Bronchial epithelial cell (primary cell): ENCODE measurements around the gene PLCD3. TPM values are rescaled to one million over a fixed set of nuclear protein-coding genes. Genes with fewer than 3 reads are reported as not detected.

Source experiments
- DNase-seq: peaks from one replicate; pipeline ENCODE4 v3.0.0-alpha.2; 2010; ENCODE audit warnings: low read depth
- FAIRE-seq: peaks from 2 replicates; lab custom pipeline; 2011; peaks lifted over from hg19 to GRCh38; lab: Jason Lieb, UNC
- H3K27me3 ChIP-seq: 2 replicates; pipeline ENCODE4 v1.5.1; 2011; ENCODE audit warnings: low read length; ENCODE audit not compliant: control insufficient read depth, insufficient read depth
- H3K36me3 ChIP-seq: 2 replicates; pipeline ENCODE4 v1.5.1; 2011; ENCODE audit warnings: low read length; ENCODE audit not compliant: control insufficient read depth, insufficient read depth
- H3K4me3 ChIP-seq: 2 replicates; pipeline ENCODE4 v1.5.1; 2011; ENCODE audit warnings: mild to moderate bottlenecking, low read depth, low read length, control low read depth
- CTCF ChIP-seq: IDR thresholded peaks from 2 replicates; pipeline ENCODE4 v1.5.1; 2011; ENCODE audit warnings: mild to moderate bottlenecking, moderate library complexity, low read length, control low read depth, inconsistent platforms; ENCODE audit not compliant: insufficient read depth, severe bottlenecking
- total RNA-seq: library from RNA; depleted of rRNA; stranded (reverse); fragments of >200 nt; gene quantifications from 2 replicates; pipeline ENCODE4 v1.2.1, GENCODE V29; 2014

Gene PLCD3
- total RNA-seq, 1 donor from 2014 or later = 44.0 TPM

- H3K27me3 ChIP-seq = no peaks in the 10 kb centered on the region
- TF ChIP-seq CTCF = no peak
- FAIRE-seq (no peak), DNase-seq (peak; percentile 83)
- peak overlapping the region; percentile 62 for H3K4me3 ChIP-seq
- H3K36me3 ChIP-seq = no peaks in the 10 kb centered on the region
Measured at GRCh38 chr17:45147581-45148182, 15.4 kb upstream of the PLCD3 start.

GRCh38 chr17:45146890-45147580 lies 14.7 kb upstream of the PLCD3 start:
- DNase-seq = peak; percentile 73
- H3K36me3 ChIP-seq = no peaks in the 10 kb centered on the region
- no peak for TF ChIP-seq CTCF
- no peaks in the 10 kb centered on the region for H3K27me3 ChIP-seq
- FAIRE-seq = no peak
- peak overlapping the region; percentile 62 for H3K4me3 ChIP-seq

GRCh38 chr17:45146592-45146889 lies 14.2 kb upstream of the PLCD3 start:
- DNase-seq (no peak), FAIRE-seq (no peak)
- H3K4me3 ChIP-seq = peak overlapping the region; percentile 62
- no peak for TF ChIP-seq CTCF
- H3K27me3 ChIP-seq = no peaks in the 10 kb centered on the region
- no peaks in the 10 kb centered on the region for H3K36me3 ChIP-seq

DNA sequence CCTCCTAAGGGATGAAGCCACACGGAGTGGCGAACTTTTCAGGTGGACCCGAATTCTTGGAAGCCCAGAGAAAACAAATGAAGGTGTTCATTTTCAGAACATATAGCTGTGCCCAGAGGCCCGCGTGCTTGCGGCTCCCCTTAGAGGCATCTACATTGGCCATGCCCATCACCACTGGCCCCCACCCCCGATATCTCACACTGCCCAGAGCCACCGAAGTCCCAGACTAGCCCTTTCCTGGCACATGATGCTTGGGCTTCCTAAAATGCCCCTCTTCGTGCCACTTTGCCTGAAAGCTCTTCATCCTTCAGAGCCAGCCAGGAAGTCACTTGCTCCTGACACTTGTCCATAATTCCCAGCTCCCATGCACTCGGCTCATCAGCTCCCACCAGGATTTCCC lies 13.9 kb upstream of the PLCD3 start:
- FAIRE-seq = no peak
- H3K4me3 ChIP-seq = no peak overlapping the region
- H3K36me3 ChIP-seq = no peaks in the 10 kb centered on the region
- H3K27me3 ChIP-seq = no peaks in the 10 kb centered on the region
- no peak for DNase-seq
- no peak for TF ChIP-seq CTCF

DNA sequence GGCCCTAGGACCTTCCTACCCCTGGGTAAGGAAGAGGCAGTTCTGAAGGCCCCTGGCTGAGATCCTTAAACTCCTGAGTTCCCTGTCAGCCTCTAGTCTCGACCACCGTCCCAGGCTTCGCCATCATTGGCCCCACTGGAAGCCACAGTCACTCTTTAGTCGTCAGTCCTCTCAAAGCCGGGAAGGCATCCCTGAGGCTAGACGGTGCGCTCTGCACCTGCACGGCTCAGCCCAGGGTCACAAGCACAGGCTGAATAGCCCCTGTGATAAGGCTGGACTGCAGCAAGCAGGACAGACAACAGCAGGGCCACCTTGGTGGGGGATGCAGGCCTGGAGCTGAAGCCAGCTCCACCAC lies 12.7 kb upstream of the PLCD3 start:
- FAIRE-seq (no peak), DNase-seq (no peak)
- TF ChIP-seq CTCF = no peak
- Histone ChIP-seq H3K36me3 (no peaks in the 10 kb centered on the region), H3K4me3 (peak overlapping the region; percentile 41), H3K27me3 (no peaks in the 10 kb centered on the region)
